ENCODE data around the gene F5.

F5 gene

GRCh38 chr1:169494343-169494742 is 91.9 kb downstream of the F5 start:
- no peak for DNase-seq (ENCODE audit: low read depth)
- no peak for TF ChIP-seq CTCF (conservative IDR thresholded peaks at IDR 0.05; ENCODE audit: control insufficient read depth, insufficient read depth, low read depth, low read length)
- no peak overlapping the region for H3K4me3 ChIP-seq (ENCODE audit: control insufficient read depth, low read depth, low read length)

GRCh38 chr1:169493251-169493650 is 93.0 kb downstream of the F5 start:
- no peak for DNase-seq (ENCODE audit: low read depth)
- no peak for TF ChIP-seq CTCF (conservative IDR thresholded peaks at IDR 0.05; ENCODE audit: control insufficient read depth, insufficient read depth, low read depth, low read length)

GRCh38 chr1:169491845-169492281 is 94.4 kb downstream of the F5 start:
- no peak overlapping the region for H3K4me3 ChIP-seq (ENCODE audit: control insufficient read depth, low read depth, low read length)
- DNase-seq (ENCODE audit: low read depth), result peak; percentile 35
- TF ChIP-seq CTCF (conservative IDR thresholded peaks at IDR 0.05; ENCODE audit: control insufficient read depth, insufficient read depth, low read depth, low read length), result no peak

More at GRCh38 chr1:169493251-169493650, 93.0 kb downstream of the F5 start:
- no peak overlapping the region for H3K4me3 ChIP-seq (ENCODE audit: control insufficient read depth, low read depth, low read length)

GRCh38 chr1:169488157-169488556 is 98.1 kb downstream of the F5 start:
- DNase-seq (ENCODE audit: low read depth), result no peak
- no peak for TF ChIP-seq CTCF (conservative IDR thresholded peaks at IDR 0.05; ENCODE audit: control insufficient read depth, insufficient read depth, low read depth, low read length)
- no peak overlapping the region for H3K4me3 ChIP-seq (ENCODE audit: control insufficient read depth, low read depth, low read length)

- no peak for DNase-seq (ENCODE audit: low read depth)
- no peak overlapping the region for H3K4me3 ChIP-seq (ENCODE audit: control insufficient read depth, low read depth, low read length)
- TF ChIP-seq CTCF (conservative IDR thresholded peaks at IDR 0.05; ENCODE audit: control insufficient read depth, insufficient read depth, low read depth, low read length), result no peak
Observed at GRCh38 chr1:169487561-169487960, 98.7 kb downstream of the F5 start.

GRCh38 chr1:169487133-169487532 is 99.1 kb downstream of the F5 start:
- DNase-seq (ENCODE audit: low read depth), result no peak
- no peak for TF ChIP-seq CTCF (conservative IDR thresholded peaks at IDR 0.05; ENCODE audit: control insufficient read depth, insufficient read depth, low read depth, low read length)
- H3K4me3 ChIP-seq (ENCODE audit: control insufficient read depth, low read depth, low read length), result peak overlapping the region; percentile 43
